Left colon (tissue), 2 donors: ENCODE results near the gene C11orf97. TPM values are rescaled to one million over a fixed set of nuclear protein-coding genes. Genes with fewer than 3 reads are reported as not detected.

Experiments used
- ATAC-seq: fragments of 200-7000 bp; cut with Tn5 transposase; one replicate; pipeline ENCODE4 v1.9.1; 2020; ENCODE audit warnings: mild to moderate bottlenecking, moderate library complexity
- DNase-seq, 2 donors: peaks; one replicate each; pipeline ENCODE4 v3.0.0-alpha.2; 2020
- intact Hi-C, 2 donors: fragments of 100-400 bp; cut with DNase I in 1 of 2; cut with micrococcal nuclease in 1 of 2; formaldehyde crosslinking; loops; one replicate each; pipeline versions ENCODE4 v1.11.2 to v1.14.0; 2022; cut with DNase I, micrococcal nuclease
- total RNA-seq, 2 donors: library from RNA; stranded (reverse); fragmentation: NEBNext Ultra II Directional; extraction: Animal tissue kit (Norgen Biotek cat#: 25700); gene quantifications; one replicate each; pipeline ENCODE4 v1.2.1, GENCODE V29; 2021
- donor health status: DM: no; HTN: no; CAD: no.
- donor health status: DM: yes; HTN: yes; CAD: no.

C11orf97 gene
- total RNA-seq, 2 donors from 2014 or later = not detected

- intact Hi-C loops = loop anchor here in 1 of 2 donors (5.0 to 10.0 kb wide), 2 partner anchors 83 to 375 kb away; no protein-coding TSS in a partner anchor
- no peak for DNase-seq
- peak; percentile 56 for ATAC-seq
Measured at GRCh38 chr11:94519478-94520084, 7.3 kb downstream of the C11orf97 start.

GRCh38 chr11:94521684-94522083 lies 9.4 kb downstream of the C11orf97 start:
- DNase-seq (no peak), ATAC-seq (peak; percentile 85)
- intact Hi-C loops = loop anchor here in 1 of 2 donors (10.0 kb wide), 1 partner anchor 373 kb away; no protein-coding TSS in a partner anchor

- DNase-seq = no peak
- intact Hi-C loops = loop anchor here in 1 of 2 donors (10.0 kb wide), 1 partner anchor 370 kb away; no protein-coding TSS in a partner anchor
- ATAC-seq = no peak
Measured at GRCh38 chr11:94524341-94524740, 12.1 kb downstream of the C11orf97 start.

GRCh38 chr11:94525546-94526324 lies 13.5 kb downstream of the C11orf97 start:
- intact Hi-C loops = loop anchor here in 1 of 2 donors (10.0 kb wide), 1 partner anchor 369 kb away; no protein-coding TSS in a partner anchor
- DNase-seq (peak; percentile 82 to 93), ATAC-seq (peak; percentile 79)

GRCh38 chr11:94526645-94527438 lies 14.6 kb downstream of the C11orf97 start:
- intact Hi-C loops = loop anchor here in 1 of 2 donors (10.0 kb wide), 1 partner anchor 368 kb away; no protein-coding TSS in a partner anchor
- DNase-seq (no peak), ATAC-seq (no peak)

GRCh38 chr11:94528551-94528950 lies 16.3 kb downstream of the C11orf97 start:
- DNase-seq = no peak
- no peak for ATAC-seq
- intact Hi-C loops = loop anchor here in 1 of 2 donors (10.0 kb wide), 1 partner anchor 366 kb away; no protein-coding TSS in a partner anchor

GRCh38 chr11:94532211-94532610 lies 19.9 kb downstream of the C11orf97 start:
- no peak for ATAC-seq
- DNase-seq = no peak
- intact Hi-C loops = no loop called here

- intact Hi-C loops = no loop called here
- DNase-seq (no peak), ATAC-seq (no peak)
Measured at GRCh38 chr11:94533206-94533605, 20.9 kb downstream of the C11orf97 start.

- DNase-seq (no peak), ATAC-seq (no peak)
- intact Hi-C loops = no loop called here
Measured at GRCh38 chr11:94533696-94534630, 21.7 kb downstream of the C11orf97 start.

GRCh38 chr11:94536386-94536785 lies 24.1 kb downstream of the C11orf97 start:
- no peak for DNase-seq
- ATAC-seq = peak; percentile 79
- intact Hi-C loops = no loop called here

GRCh38 chr11:94537031-94537600 lies 24.9 kb downstream of the C11orf97 start:
- peak; percentile 64 for ATAC-seq
- no peak for DNase-seq
- intact Hi-C loops = no loop called here

GRCh38 chr11:94539420-94539819 lies 27.2 kb downstream of the C11orf97 start:
- peak; percentile 58 to 69 for DNase-seq
- intact Hi-C loops = no loop called here
- ATAC-seq = peak; percentile 44

- intact Hi-C loops = no loop called here
- ATAC-seq = peak; percentile 81
- peak; percentile 92 to 93 for DNase-seq
Measured at GRCh38 chr11:94543695-94544645, 31.7 kb downstream of the C11orf97 start, which contains the start of gene FUT4. TSS of gene FUT4 (plus strand) at chr11:94543921. CDS start at chr11:94544134, 213 bp downstream.

GRCh38 chr11:94544646-94545263 lies 32.5 kb downstream of the C11orf97 start:
- intact Hi-C loops = no loop called here
- DNase-seq = peak; percentile 48 to 69
- ATAC-seq = peak; percentile 25

- peak; percentile 18 for ATAC-seq
- DNase-seq = peak; percentile 39 to 63
- intact Hi-C loops = no loop called here
Measured at GRCh38 chr11:94545264-94546161, 33.3 kb downstream of the C11orf97 start.
